NB4 (cell line): ENCODE measurements around the gene ACTC1.
A peak's percentile ranks its signal among the peaks of the same experiment; 100 is the strongest.

Experiments
- DNase-seq: peaks from one replicate; pipeline ENCODE4 v3.0.0; 2010; ENCODE audit warnings: low read depth
- H3K4me3 ChIP-seq: one replicate; pipeline ENCODE4 v1.5.1; 2011; ENCODE audit warnings: mild to moderate bottlenecking, low read depth, low read length, moderate library complexity
- MYC ChIP-seq: IDR thresholded peaks from 2 replicates; pipeline ENCODE4 v1.6.1; 2011; ENCODE audit warnings: low read depth, low read length
- POLR2A ChIP-seq: IDR thresholded peaks from 2 replicates; pipeline ENCODE4 v1.6.1; 2011; ENCODE audit warnings: mild to moderate bottlenecking; ENCODE audit not compliant: insufficient read length; ENCODE audit errors: extremely low read depth
- TF ChIP-seq, protein P1 (sequence below): IDR thresholded peaks from one replicate; pipeline ENCODE4 v1.5.1; 2012; ENCODE audit warnings: low read depth, low read length
- TF ChIP-seq, protein P2 (sequence below): IDR thresholded peaks from 2 replicates; pipeline ENCODE4 v1.6.1; 2011; ENCODE audit warnings: low read depth, low read length

ACTC1 gene

DNA sequence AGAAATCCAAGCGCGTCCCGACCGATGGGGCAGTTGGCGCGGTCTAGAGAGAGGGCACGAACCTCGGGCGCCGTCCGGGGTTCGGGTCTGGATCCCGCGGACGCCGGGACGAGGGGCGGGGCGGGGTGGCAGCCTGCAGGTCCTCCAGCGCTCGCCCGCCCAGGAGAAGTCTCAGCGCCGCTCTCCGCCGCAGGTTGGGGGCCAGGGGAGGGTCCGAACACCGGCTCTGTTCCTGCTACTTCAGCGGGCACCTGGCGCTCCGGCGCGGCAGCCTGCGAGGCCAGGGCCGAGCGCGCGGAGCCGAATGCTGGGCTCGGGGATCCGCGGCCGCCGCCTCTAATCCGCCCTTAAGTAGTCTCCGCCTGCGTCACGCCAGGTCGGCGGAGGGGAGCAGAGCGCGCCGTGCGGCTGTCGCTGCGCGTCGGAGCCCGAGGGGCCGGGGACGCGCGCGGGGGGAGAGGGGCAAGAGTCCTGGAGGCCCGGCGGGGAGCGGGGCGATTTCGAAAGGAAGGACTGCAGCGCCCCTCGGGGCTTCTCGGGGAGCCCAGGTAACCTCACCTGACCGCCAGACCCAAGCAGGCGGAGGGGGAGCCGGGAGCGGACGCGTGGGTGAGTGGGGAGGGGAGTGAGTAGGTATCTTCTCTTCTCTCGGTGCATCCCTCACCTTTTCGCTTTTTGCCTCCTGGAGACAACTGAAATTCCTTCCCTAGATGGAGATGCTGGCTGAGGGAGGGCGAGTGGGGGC, 40.5 kb downstream of the ACTC1 start, which contains the start of gene GJD2:
TSS of gene GJD2 (minus strand) at position 325 of the 745 bp plus-strand sequence. CDS start 510 bp downstream, outside the sequence.
- no peak for TF ChIP-seq MYC
- TF ChIP-seq POLR2A, result no peak
- TF ChIP-seq, protein P1, sequence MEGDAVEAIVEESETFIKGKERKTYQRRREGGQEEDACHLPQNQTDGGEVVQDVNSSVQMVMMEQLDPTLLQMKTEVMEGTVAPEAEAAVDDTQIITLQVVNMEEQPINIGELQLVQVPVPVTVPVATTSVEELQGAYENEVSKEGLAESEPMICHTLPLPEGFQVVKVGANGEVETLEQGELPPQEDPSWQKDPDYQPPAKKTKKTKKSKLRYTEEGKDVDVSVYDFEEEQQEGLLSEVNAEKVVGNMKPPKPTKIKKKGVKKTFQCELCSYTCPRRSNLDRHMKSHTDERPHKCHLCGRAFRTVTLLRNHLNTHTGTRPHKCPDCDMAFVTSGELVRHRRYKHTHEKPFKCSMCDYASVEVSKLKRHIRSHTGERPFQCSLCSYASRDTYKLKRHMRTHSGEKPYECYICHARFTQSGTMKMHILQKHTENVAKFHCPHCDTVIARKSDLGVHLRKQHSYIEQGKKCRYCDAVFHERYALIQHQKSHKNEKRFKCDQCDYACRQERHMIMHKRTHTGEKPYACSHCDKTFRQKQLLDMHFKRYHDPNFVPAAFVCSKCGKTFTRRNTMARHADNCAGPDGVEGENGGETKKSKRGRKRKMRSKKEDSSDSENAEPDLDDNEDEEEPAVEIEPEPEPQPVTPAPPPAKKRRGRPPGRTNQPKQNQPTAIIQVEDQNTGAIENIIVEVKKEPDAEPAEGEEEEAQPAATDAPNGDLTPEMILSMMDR, result no peak
- TF ChIP-seq, protein P2, sequence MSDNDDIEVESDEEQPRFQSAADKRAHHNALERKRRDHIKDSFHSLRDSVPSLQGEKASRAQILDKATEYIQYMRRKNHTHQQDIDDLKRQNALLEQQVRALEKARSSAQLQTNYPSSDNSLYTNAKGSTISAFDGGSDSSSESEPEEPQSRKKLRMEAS, result no peak
- no peak within 1 kb of the TSS for H3K4me3 ChIP-seq
- no peak for DNase-seq

DNA sequence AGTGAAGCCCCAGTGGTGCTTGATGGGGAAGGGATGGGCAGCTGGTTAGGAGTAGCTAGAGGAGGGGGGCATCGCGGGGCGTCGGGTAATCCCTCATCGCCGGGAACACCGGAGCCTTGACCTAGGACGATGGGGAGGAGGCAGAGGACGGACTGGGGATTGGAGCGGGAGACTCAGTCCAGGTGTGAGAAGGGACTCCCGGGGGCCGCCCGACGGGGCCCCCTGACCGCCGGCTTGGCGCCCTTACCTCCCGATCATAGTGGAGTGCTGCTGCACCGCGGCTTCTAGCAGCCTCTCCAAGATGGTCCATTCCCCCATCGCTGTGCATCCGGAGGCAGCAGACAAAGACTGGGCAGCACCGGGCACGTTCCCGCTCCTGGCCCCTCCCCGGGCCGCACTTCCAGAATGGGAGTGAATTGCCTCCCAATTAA, 41.2 kb downstream of the ACTC1 start:
- H3K4me3 ChIP-seq, result no peak overlapping the region
- TF ChIP-seq, protein P2, result no peak
- TF ChIP-seq POLR2A (no peak), MYC (no peak)
- TF ChIP-seq, protein P1, result no peak
- no peak for DNase-seq

DNA sequence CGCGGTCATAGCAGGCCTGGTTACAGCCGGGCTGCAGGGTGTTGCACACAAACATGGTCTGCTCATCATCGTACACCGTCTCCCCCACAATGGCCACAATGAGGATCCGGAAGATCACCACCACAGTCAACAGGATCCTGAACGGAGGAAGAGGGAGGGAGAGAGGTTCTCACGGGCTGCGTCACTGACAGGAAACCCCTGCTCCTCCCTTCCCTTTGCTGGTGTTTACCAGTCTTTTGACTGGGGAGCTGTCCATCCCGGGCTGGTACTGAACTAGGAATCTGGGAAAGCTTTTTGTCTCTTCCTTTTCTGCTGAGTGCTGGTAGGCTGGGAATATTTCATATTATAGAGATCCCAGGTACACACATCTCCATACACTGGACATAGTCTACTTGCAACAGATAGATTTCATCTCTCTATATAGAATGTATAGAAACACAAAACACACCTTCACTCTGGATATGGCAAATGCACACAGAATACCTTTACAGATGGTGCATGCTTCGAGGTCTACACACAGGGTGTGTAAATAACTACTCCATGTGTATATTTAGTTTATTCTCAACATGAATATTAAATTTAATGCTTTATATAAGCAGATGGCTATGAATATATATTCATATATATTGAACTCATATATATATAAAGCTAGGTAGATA, 42.0 kb downstream of the ACTC1 start:
- TF ChIP-seq POLR2A (no peak), MYC (no peak)
- TF ChIP-seq, protein P2, result no peak
- TF ChIP-seq, protein P1, result no peak
- H3K4me3 ChIP-seq, result no peak overlapping the region
- DNase-seq, result peak; percentile 12

DNA sequence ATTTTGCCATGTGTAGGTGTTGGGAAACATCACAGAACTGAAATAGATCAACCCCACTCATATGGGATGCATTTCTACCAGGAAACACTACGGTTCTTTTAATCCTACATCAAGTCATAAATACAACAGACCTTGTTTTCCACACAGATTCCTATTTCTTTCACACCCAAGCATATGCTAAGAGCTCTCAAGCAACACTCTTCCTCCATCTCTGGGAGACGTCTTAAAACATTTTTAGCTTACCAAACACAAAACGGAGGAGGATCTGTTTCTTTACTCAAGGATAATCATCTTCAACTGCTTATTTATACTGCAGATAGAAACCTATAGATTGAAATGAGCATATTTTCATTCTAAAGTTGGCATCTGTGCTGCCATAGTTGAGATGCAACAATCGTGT, 45.7 kb downstream of the ACTC1 start:
- no peak for TF ChIP-seq POLR2A
- TF ChIP-seq MYC, result no peak
- TF ChIP-seq, protein P2, result no peak
- TF ChIP-seq, protein P1, result no peak
- DNase-seq, result no peak
- H3K4me3 ChIP-seq, result no peak overlapping the region
